ENCODE measurements around the gene RAPH1.

The RAPH1 gene

DNA sequence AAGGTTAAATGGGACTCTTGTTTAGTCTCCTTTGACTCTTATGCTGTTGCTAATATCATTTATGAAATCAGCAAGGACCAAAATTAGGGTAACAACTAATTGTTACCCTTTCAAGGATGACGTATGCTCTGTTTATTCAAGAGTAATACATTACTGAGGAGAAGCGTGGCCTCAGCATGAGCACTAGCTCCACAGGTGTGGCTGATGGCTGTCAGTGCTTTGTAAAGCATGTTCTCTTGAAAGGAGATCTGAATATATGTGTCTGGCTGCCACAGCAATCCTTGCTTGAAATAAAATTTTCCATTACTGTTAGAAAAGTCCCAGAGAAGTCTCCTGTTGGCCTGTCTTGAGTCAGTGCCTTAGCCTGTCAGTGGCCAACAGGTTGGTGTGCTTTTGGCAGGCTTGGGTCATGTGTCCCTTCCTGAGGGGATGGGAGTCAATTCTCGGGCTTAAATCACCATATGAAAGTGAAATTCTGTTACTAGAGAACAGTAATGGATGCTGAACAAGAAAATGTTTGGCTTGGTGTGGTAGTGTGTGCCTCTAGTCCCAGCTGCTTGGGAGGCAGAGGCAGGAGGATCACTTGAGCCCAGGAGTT is 174.2 kb downstream of the RAPH1 start:
- DNase-seq = no peak

DNA sequence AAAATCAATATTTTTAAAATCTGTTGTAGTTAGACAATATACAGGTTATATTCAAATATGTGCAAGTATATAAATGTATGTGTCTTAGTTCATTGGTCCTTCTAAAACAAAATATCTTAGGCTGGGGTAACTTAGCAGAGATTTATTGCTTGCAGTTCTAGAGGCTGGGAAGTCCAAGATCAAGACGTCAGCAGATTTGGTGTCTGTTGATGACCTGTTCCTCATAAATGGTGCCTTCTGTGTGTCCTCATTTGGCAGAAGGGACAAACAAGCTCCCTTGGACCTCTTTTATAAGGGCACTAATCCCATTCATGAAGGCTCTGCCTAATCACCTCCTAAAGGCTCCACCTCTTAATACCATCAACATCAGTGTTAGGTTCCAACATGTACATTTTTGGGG is 175.7 kb downstream of the RAPH1 start:
- DNase-seq = no peak

DNA sequence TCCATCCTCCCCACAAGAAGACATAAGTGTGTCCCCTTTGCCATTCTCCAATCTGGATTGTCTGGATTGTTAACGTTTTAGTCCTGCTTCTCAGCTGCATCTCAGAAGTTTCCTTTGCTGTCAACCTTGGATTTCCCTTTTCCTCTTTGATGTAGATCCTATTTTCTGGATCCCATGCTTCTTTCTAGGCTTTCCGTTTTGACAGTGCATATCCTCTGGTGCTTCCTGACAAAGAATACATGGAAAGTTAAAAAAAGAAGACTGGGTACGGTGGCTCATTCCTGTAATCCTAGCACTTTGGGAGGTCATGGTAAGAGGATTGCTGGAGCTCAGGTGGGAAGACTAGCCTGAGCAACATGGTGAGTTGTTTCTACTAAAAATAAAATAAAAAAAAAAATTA is 180.1 kb downstream of the RAPH1 start:
- no peak for DNase-seq

DNA sequence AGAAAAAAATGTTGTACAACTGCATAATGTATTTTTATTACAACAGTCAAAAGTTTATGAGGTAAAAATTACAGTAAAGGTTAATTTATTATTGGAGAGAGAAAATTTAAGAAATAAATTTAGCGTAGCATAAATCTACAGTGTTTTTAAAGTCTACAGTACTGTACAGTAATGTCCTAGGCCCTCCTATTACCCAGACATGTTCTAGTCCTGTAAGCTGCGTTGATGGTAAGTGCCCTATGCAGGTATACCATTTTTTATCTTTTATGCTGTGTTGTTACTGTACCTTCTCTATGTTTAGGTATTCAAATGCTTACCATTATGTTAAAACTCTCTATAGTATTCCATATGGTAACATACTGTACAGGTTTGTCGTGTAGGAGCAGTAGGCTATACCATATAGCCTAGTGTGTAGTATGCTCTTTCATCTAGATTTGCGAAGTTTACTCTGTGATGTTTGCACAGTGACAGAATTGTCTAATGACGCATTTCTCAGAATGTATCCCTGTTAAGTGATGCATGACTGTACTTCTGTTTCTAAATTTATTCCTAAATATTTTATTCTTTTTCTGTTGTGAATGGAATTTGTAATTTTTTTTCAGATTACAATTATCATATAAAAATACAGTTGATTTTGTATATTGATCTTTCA is 182.4 kb downstream of the RAPH1 start:
- no peak for DNase-seq

DNA sequence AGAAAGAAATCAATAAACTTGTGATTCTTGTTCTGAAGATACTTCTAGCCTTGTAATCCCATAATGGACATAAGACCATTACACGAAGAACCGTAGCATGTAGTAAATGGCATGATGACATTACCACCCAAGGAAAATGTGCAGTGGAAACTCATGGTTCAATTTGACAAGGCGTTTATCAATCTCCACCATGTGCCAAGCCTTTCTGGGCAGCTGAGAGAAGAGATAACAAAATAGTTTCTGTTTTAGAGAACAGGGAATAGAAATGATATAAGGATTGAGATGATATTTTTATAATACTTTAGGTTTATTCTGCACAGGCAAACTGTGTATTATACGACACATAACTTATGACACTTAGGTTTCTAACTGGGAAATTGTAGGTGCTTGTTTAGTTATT is 187.7 kb downstream of the RAPH1 start:
- DNase-seq = no peak

DNA sequence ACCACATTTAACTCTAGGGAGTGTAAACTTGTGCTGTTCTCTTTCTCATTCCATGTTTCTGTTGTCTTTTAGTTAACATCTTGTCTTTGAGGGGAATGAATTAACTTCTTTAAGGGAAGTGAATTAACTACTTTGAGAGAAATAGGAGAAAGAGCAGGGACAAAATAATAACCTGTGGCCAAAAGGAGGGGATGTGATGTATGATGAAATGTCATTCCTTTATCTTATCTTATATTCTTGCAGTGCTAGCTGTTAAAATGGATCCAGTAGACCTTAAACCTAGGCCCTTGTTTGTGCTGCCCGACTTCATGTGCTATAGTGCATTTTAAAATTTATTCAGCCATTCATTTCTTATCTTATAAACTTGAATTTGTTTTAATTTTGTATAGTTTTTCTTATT is 188.5 kb downstream of the RAPH1 start:
- no peak for DNase-seq

DNA sequence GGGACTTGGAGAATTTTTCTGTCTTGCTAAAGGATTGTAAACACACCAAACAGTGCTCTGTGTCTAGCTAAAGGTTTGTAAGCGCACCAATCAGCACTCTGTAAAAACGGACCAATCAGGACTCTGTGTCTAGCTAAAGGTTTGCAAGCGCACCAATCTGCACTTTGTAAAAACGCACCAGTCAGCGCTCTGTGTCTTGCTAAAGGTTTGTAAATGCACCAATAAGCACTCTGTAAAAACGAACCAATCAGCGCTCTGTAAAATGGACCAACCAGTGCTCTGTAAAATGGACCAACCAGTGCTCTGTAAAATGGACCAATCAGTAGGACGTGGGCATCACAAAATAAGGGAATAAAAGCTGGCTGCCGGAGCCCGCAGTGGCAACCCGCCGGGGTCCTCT is 190.4 kb downstream of the RAPH1 start:
- no peak for DNase-seq
